Omental fat pad (tissue), 4 donors: ENCODE measurements around the gene DYTN. TPM values are rescaled to one million over a fixed set of nuclear protein-coding genes. Genes with fewer than 3 reads are reported as not detected.

Experiments
- ATAC-seq: fragments of 150-250 bp; one replicate; pipeline ENCODE4 v1.9.1; 2016; ENCODE audit warnings: mild to moderate bottlenecking, moderate library complexity; ENCODE audit not compliant: low FRiP score
- DNase-seq: peaks from one replicate; pipeline ENCODE4 v3.0.0-alpha.2; 2019; ENCODE audit warnings: low spot score
- total RNA-seq, 4 donors: library from RNA; depleted of rRNA; stranded (reverse); fragments of >200 nt; gene quantifications; one replicate each; pipeline ENCODE4 v1.1.0, GENCODE V29; 2016
- TF ChIP-seq, protein P1 (sequence below), 3 donors: fragments of 450-650 bp; IDR thresholded peaks; one replicate each; pipeline ENCODE4 v1.5.1; 2016 to 2017; ENCODE audit warnings: antibody characterized with exemption in 3 of 3, mild to moderate bottlenecking in 3 of 3, moderate library complexity in 2 of 3

DYTN gene
- total RNA-seq, 4 donors from 2014 or later: not detected

DNA sequence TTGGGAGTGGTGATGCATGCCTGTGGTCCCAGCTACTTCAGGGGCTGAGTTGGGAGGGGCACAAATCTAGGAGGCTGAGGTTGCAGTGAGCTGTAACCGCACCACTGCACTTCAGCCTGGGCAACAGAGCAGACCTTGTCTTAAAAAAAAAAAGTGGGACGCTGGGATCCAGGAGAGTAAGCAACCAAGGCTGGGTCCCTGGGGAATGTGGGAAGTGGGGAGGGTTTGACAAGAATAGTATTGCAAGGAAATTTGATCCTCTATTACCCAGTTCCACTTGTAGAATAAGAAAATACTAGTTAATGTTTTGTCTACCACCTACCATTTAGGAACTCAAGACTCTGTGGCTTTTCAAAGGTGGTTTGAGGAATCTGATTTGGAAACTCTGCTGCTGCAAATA lies 21.1 kb upstream of the DYTN start:
- no peak for ATAC-seq
- TF ChIP-seq, protein P1, sequence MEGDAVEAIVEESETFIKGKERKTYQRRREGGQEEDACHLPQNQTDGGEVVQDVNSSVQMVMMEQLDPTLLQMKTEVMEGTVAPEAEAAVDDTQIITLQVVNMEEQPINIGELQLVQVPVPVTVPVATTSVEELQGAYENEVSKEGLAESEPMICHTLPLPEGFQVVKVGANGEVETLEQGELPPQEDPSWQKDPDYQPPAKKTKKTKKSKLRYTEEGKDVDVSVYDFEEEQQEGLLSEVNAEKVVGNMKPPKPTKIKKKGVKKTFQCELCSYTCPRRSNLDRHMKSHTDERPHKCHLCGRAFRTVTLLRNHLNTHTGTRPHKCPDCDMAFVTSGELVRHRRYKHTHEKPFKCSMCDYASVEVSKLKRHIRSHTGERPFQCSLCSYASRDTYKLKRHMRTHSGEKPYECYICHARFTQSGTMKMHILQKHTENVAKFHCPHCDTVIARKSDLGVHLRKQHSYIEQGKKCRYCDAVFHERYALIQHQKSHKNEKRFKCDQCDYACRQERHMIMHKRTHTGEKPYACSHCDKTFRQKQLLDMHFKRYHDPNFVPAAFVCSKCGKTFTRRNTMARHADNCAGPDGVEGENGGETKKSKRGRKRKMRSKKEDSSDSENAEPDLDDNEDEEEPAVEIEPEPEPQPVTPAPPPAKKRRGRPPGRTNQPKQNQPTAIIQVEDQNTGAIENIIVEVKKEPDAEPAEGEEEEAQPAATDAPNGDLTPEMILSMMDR (IDR thresholded peaks at IDR 0.05): no peak

DNA sequence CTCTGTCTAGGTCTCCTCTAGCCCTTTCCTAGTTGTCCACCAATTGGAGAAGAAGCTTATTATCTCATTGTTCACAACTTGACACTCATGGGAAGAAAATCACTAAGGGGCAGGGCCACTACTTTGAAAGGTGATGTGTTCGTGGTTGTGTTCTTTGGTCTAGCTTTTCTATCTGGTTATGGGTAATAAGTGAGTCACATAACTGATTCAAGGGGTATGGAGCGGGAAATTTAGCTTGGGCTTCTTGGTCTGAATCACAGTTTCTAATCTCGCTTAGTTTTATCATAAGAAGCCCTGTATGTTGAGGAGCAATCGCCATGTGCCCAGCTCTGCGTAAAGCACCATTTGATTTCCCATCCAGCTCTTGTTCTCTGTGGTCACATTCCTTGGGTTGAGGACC lies 18.7 kb upstream of the DYTN start:
- no peak for DNase-seq
- TF ChIP-seq, protein P1 (IDR thresholded peaks at IDR 0.05): no peak
- ATAC-seq: no peak

More for the DNA sequence above, 21.1 kb upstream of the DYTN start:
- DNase-seq: no peak

DNA sequence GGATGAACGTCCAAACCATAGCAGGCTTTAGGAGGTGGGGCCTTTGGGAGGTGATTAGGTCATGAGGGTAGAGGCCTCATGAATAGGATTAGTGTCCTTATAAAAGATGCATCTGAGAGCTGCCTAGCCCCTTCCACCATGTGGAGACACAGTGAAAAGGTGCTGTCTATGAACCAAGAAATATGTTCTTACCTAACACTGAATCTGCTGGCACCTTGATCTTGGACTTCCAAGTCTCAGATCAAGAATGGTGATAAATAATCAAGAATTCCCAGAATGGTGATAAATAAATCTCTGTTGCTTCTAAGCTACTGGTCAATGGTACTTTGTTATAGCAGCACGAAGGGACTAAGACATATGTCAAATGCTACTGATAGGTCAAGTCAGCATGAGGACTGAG lies 15.1 kb upstream of the DYTN start:
- DNase-seq (no peak), ATAC-seq (no peak)
- TF ChIP-seq, protein P1 (IDR thresholded peaks at IDR 0.05): no peak

DNA sequence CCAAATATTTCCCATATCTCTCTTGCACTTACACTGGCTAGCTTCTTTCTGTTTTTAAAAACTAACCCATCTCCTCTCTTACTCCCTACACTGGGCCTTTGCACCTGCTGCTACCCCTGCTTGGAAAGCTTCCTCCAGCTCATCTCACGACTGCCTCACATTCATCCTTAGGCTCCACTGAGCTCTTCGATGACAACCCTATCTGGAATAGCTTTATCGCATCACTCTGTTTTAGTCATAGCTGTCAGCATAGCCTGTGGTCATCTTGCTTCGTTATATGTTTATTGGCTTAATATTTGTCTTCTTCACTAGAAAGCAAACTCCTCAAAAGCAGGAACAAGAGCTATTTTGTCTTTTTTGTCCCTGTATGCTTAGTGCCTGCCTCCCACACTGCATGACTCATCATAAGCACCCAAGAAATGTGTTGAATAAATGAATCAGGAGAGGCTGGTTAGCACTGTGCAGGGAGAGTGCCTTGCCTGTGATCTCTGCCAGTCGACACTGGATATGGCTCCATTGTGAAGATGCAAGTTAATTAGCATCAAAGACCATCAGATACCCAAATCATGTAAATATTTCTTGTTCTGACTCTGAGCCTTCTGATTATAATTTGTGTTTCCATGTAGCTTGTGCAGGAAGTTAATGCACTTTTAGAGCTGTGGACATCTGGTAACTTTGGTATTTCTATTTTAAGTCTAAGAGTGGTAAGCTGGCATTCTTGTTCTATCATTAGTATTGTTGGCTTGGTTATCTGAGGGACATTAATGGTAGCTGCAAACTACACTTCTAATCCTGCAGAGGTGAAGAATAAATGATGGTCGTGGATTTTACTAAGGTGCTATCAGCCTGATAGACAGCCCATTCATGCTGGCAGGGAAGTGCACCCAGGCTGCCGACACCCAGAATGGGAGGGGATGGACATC lies 10.3 kb upstream of the DYTN start:
- TF ChIP-seq, protein P1 (IDR thresholded peaks at IDR 0.05): no peak
- DNase-seq: no peak
- ATAC-seq: no peak

DNA sequence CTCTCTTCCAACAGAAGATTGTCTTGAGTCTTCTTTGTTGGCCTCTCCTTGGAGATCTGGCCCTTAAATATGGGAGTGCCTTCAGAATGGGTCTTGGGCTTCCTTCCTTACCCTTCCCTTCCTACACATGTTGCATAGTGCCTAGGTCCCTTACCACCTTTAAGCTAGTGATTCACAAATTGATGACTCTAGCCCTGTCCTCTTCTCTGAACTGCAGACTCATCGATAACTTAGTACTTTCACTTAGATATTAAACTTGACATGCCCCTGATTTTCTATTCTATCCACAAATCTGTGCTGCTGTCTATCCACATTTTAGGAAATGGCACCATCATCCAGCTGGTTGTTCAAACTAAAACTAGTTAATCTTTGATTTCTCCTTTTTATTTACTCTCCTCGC lies 9.1 kb upstream of the DYTN start:
- DNase-seq (no peak), ATAC-seq (no peak)
- TF ChIP-seq, protein P1 (IDR thresholded peaks at IDR 0.05): no peak

DNA sequence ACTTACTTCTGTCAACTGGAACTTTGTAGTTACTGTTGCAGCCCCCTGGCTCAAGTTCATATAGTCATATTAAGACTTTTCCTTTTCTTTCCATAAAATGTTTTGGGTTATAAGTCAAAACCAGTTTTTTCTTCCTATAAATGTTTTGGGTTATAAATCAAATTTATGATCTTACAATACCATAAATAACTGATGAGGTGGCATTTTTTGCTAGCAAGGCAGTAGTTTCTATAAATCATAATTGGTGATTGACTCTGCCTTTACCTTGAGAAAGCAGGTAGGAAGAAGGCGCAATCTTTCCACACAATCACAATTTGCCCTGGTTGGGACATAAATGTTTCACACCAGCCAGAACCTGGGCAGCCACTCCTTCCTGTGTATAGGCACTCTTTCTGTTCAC lies 5.1 kb upstream of the DYTN start:
- ATAC-seq (no peak), DNase-seq (no peak)
- TF ChIP-seq, protein P1 (IDR thresholded peaks at IDR 0.05): no peak
